GM12864 (cell line): ENCODE data around the gene TTC31.
"Not testable (repeated sequence)": the region's sequence is repeated elsewhere in the genome, so short reads cannot be mapped to it uniquely, and the experiment has no call there.

Source experiments
- DNase-seq: peaks from one replicate; pipeline ENCODE4 v3.0.0-alpha.2; 2011; ENCODE audit warnings: low read depth
- H3K4me3 ChIP-seq: 2 replicates; pipeline ENCODE4 v1.5.1; 2011; ENCODE audit warnings: mild to moderate bottlenecking, low read depth, low read length, control low read depth
- TF ChIP-seq, protein P1 (sequence below): IDR thresholded peaks from 2 replicates; pipeline ENCODE4 v1.5.1; 2011; ENCODE audit warnings: low read depth, mild to moderate bottlenecking, moderate library complexity, low read length, control low read depth, inconsistent platforms; ENCODE audit errors: missing control alignments

TTC31 gene

DNA sequence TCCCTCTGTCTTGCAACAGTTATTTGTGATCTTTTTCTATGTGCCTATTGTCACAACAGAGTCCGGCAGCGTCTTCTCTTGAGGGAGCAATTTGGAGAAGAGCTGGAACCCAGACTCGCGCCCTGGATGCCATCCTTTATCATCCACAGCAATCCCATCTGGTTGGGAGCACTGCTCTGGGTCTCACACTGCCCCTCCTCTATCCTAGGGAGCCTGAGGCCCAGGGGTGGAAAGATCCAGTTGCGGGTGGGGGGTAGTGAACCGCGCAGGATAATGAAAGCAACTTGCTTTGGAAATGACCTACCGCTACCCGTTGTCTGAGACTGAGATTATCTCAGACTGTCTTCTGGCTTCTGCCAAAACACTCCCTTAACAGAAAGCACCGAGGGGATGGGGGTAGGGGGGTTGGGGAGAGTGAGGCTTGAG lies 23.9 kb upstream of the TTC31 start:
- TF ChIP-seq, protein P1, sequence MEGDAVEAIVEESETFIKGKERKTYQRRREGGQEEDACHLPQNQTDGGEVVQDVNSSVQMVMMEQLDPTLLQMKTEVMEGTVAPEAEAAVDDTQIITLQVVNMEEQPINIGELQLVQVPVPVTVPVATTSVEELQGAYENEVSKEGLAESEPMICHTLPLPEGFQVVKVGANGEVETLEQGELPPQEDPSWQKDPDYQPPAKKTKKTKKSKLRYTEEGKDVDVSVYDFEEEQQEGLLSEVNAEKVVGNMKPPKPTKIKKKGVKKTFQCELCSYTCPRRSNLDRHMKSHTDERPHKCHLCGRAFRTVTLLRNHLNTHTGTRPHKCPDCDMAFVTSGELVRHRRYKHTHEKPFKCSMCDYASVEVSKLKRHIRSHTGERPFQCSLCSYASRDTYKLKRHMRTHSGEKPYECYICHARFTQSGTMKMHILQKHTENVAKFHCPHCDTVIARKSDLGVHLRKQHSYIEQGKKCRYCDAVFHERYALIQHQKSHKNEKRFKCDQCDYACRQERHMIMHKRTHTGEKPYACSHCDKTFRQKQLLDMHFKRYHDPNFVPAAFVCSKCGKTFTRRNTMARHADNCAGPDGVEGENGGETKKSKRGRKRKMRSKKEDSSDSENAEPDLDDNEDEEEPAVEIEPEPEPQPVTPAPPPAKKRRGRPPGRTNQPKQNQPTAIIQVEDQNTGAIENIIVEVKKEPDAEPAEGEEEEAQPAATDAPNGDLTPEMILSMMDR, result no peak
- H3K4me3 ChIP-seq, result peak overlapping the region; percentile 90
- no peak for DNase-seq

DNA sequence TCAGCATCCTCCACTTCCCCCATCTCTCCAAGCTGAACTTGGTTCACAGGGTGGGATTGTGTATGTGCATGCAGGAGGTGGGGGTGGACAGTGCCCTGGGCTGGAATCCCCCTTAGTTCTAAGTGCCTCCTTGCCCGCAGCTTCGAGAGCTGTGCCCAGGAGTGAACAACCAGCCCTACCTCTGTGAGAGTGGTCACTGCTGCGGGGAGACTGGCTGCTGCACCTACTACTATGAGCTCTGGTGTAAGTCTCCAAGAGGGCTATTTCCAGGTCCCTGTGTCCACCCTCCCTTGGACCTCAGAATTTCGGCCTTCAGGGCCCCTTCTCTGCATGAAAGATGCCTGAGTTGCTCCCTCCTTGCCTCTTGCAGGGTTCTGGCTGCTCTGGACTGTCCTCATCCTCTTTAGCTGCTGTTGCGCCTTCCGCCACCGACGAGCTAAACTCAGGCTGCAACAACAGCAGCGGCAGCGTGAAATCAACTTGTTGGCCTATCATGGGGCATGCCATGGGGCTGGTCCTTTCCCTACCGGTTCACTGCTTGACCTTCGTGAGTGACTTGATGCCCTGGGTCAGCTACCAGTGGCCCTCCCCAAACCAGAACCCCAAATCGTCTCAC lies 23.3 kb upstream of the TTC31 start:
- DNase-seq, result not testable (repeated sequence)
- peak overlapping the region; percentile 90 for H3K4me3 ChIP-seq

DNA sequence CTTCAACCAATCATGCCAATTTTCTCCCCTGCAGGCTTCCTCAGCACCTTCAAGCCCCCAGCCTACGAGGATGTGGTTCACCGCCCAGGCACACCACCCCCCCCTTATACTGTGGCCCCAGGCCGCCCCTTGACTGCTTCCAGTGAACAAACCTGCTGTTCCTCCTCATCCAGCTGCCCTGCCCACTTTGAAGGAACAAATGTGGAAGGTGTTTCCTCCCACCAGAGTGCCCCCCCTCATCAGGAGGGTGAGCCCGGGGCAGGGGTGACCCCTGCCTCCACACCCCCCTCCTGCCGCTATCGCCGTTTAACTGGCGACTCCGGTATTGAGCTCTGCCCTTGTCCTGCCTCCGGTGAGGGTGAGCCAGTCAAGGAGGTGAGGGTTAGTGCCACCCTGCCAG lies 22.7 kb upstream of the TTC31 start:
- H3K4me3 ChIP-seq, DNase-seq: not testable (repeated sequence)

DNA sequence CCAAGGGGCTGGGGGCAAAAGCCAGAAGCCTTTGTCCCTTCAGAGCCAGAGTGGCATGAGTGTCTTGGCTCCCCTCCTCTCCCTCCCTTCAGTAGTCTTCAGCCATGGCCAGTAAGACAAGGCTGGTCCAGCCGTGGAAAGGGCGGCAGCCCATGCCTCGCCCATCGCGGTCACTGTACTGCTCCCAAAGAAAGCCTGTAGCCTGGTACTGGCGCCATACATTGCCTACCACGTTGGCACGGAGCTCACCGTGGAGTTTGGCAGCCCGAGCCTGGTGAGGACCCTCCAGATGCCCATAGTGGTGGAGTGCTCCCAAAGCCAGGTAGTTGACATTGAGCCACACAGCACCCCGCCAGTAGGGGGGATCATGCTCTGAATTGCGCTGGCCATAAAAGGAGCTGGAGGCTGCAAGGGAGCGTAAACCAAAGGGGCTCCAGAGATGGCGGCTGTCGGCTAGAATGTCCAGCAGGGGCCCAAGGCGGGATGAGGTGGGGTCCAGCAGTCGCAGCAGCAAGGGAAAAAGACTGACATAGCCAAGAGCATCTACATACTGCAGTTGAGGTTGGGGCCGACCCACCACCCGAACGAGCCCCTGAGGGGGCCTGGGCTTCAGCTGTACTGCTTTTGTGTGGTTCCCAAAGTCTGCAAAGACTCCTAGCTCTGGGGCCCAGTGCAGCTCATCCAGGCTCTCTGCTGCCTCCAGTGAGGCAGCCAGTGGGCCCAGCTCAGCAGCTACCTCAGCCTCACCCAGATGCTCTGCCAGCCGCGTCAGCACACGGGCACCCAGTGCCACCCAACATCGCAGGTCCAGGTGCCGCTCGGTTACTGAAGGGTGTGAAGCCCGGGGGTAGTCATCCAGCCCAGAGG lies 21.5 kb upstream of the TTC31 start:
- no peak overlapping the region for H3K4me3 ChIP-seq
- no peak for DNase-seq
- TF ChIP-seq, protein P1, result peak; percentile 35

DNA sequence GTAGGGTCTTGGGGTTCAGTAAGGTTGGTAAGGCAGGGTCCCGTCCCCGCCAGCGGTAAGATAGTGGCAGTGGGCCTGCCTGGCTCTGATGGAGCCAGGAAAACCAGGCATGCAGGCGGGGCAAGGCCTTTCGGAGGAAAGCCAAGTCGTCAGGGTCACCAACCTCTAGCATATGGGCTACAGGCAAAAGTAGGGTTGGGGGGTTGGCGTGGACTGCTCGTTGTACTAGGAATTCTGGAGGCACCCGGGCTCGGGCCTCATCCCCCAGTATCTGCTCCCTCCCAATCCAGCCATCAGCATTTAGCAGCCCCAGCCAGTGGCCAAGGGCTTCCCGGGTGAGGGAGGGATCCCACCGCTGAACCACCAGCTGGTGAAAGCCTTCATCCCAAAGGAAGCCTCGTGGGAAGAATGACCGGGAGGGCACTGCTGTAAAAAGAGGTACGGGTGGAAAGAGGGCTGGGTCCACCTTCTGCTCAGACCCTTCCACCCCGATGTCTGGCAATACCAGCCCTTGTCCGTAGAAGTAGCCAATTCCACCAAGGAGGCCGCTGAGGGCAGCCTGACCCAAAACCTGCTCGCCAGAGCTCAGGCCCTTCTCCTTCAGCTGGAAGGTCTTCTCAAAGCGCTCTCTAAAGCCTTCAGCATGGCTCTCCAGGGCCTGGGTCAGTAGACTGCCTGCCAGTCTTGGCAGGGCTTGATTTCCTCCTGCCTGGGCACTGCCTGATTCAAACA lies 20.7 kb upstream of the TTC31 start:
- no peak for DNase-seq
- TF ChIP-seq, protein P1, result no peak
- no peak overlapping the region for H3K4me3 ChIP-seq

DNA sequence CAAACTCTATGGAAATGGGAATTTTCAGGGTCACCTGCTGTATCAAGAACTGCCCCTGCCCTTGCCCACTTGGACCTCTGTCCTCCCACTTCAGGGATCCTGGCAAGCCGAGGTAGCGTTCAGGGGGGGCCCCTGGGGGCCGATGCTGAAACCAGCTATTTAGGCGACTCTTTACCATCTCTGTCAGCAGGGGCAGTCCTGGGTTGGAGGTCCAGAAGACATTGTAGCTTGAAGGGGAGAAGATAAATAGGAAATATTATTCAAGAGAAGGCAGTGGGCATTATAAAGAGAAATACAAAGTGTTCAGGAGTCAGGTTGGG lies 20.1 kb upstream of the TTC31 start:
- H3K4me3 ChIP-seq, result no peak overlapping the region
- TF ChIP-seq, protein P1, result no peak
- no peak for DNase-seq

DNA sequence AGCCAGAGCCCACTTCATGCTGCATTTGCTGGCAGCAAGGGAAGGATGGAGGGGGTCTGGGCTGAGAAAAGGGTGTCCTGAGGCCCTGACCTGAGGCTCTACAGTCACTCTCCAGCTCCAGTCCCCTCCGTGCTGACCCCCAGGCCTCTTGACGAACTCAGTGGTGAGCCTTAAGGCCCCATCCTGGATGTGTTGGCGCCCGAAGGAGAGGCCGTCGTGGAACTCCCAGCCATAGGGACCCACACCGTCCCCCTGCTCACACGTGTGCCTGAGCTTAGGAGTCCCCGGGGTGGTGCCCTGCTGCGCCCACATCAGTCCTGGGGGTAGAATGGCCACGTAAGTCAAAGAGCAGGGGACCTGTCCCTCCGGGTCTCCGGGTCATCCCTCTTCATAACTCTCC lies 18.5 kb upstream of the TTC31 start:
- DNase-seq, result no peak
- H3K4me3 ChIP-seq, result peak overlapping the region; percentile 86
- TF ChIP-seq, protein P1, result no peak

DNA sequence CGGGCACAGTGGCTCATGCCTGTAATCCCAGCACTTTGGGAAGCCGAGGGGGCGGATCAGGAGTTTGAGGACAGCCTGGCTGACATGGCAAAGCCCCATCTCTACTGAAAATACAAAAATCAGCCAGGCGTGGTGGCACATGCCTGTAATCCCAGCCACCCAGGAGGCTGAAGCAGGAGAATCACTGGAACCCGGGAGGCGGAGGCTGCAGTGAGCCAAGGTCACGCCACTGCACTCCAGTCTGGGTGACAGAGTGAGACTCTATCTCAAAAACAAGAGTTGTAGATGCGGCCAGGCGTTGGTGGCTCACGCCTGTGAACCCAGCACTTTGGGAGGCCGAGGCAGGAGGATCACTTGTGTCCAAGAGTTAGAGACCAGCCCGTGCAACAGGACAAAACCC lies 12.1 kb upstream of the TTC31 start:
- DNase-seq, H3K4me3 ChIP-seq: not testable (repeated sequence)
